IMR-90 (cell line): ENCODE data around the gene BAD. TPM values are rescaled to one million over a fixed set of nuclear protein-coding genes. Genes with fewer than 3 reads are reported as not detected.

Experiments used
- ATAC-seq: fragments of 200-7000 bp; cut with Tn5 transposase; 2 replicates; pipeline ENCODE4 v1.9.1; 2020; ENCODE audit warnings: low read depth, mild to moderate bottlenecking, moderate library complexity
- BruUV-seq: library from RNA; stranded (reverse); fragments of 400-500 nt; replicated peaks from 2 replicates; lab custom pipeline; 2021; lab: Mats Ljungman, UMichigan
- CTCF ChIA-PET: fragments of 300-600 bp; formaldehyde crosslinking; extraction: SDS; loops from one replicate; lab custom pipeline; 2021; ENCODE audit warnings: antibody characterized with exemption; lab: Yijun Ruan, JAX
- POLR2A ChIA-PET: fragments of 300-600 bp; sonication (Branson Sonifier 250); formaldehyde crosslinking; loops from one replicate; lab custom pipeline; 2022; ENCODE audit warnings: antibody characterized with exemption; ENCODE audit not compliant: unreplicated experiment; lab: Charles Lee
- DNase-seq: peaks from one replicate; pipeline ENCODE4 v3.0.0; 2013
- H2AFZ ChIP-seq: replicated peaks from 2 replicates; pipeline ENCODE3; 2013; ENCODE audit warnings: low read length, mild to moderate bottlenecking; ENCODE audit not compliant: poor library complexity
- H2AK5ac ChIP-seq: 2 replicates; pipeline ENCODE4 v1.6.1; 2013; ENCODE audit warnings: low read depth, low read length, inconsistent platforms
- H2AK9ac ChIP-seq: replicated peaks from 2 replicates; pipeline ENCODE3; 2013; ENCODE audit warnings: mild to moderate bottlenecking, low read depth, low read length, moderate library complexity; ENCODE audit not compliant: poor library complexity
- H2BK120ac ChIP-seq: 2 replicates; pipeline ENCODE4 v1.6.1; 2013; ENCODE audit warnings: low read depth, low read length, inconsistent platforms
- H2BK15ac ChIP-seq: 3 replicates; pipeline ENCODE4 v1.6.1; 2013; ENCODE audit warnings: low read depth, low read length, inconsistent platforms
- H2BK20ac ChIP-seq: 2 replicates; pipeline ENCODE4 v1.6.1; 2013; ENCODE audit warnings: low read depth, mild to moderate bottlenecking, inconsistent platforms, low read length, moderate library complexity
- H2BK5ac ChIP-seq: 2 replicates; pipeline ENCODE4 v1.6.1; 2013; ENCODE audit warnings: mild to moderate bottlenecking, low read depth, low read length, inconsistent platforms; ENCODE audit not compliant: poor library complexity, severe bottlenecking
- H3K14ac ChIP-seq: replicated peaks from 2 replicates; pipeline ENCODE4 v1.6.1; 2013; ENCODE audit warnings: low read depth, low read length, inconsistent platforms
- H3K18ac ChIP-seq: 2 replicates; pipeline ENCODE4 v1.6.1; 2013; ENCODE audit warnings: low read depth, low read length, control low read depth
- H3K23ac ChIP-seq: 2 replicates; pipeline ENCODE4 v1.6.1; 2013; ENCODE audit warnings: low read depth, low read length, inconsistent platforms
- H3K27ac ChIP-seq: 2 replicates; pipeline ENCODE4 v1.5.1; 2013; ENCODE audit warnings: mild to moderate bottlenecking, control low read depth, low read length; ENCODE audit not compliant: insufficient read depth
- H3K27me3 ChIP-seq: 2 replicates; pipeline ENCODE4 v1.6.1; 2013; ENCODE audit warnings: low read length; ENCODE audit not compliant: control insufficient read depth, insufficient read depth
- H3K36me3 ChIP-seq: 2 replicates; pipeline ENCODE4 v1.6.1; 2013; ENCODE audit warnings: low read length, mixed read lengths; ENCODE audit not compliant: control insufficient read depth, insufficient read depth
- H3K4ac ChIP-seq: 2 replicates; pipeline ENCODE4 v1.6.1; 2013; ENCODE audit warnings: low read depth, low read length, inconsistent platforms
- H3K4me1 ChIP-seq: 2 replicates; pipeline ENCODE4 v1.6.1; 2013; ENCODE audit warnings: low read length, mixed read lengths; ENCODE audit not compliant: control insufficient read depth, insufficient read depth
- H3K4me2 ChIP-seq: 2 replicates; pipeline ENCODE4 v1.6.1; 2013; ENCODE audit warnings: low read depth, mild to moderate bottlenecking, control low read depth, low read length, moderate library complexity
- H3K4me3 ChIP-seq: 2 replicates; pipeline ENCODE4 v1.5.1; 2013; ENCODE audit warnings: low read depth, mild to moderate bottlenecking, control low read depth, low read length, moderate library complexity; ENCODE audit not compliant: insufficient read depth
- H3K56ac ChIP-seq: 2 replicates; pipeline ENCODE4 v1.6.1; 2013; ENCODE audit warnings: low read length, inconsistent platforms; ENCODE audit not compliant: insufficient read depth; ENCODE audit errors: extremely low read depth
- H3K79me1 ChIP-seq, 2 experiments: 2 replicates each; pipeline ENCODE4 v1.6.1; 2013; ENCODE audit warnings: low read length in 2 of 2, inconsistent platforms in 1 of 2, low read depth in 1 of 2
- H3K9ac ChIP-seq: 2 replicates; pipeline ENCODE4 v1.6.1; 2013; ENCODE audit warnings: low read depth, low read length, control low read depth
- H3K9me1 ChIP-seq: 2 replicates; pipeline ENCODE4 v1.6.1; 2013; ENCODE audit warnings: low read length, inconsistent platforms; ENCODE audit not compliant: insufficient read depth
- H3K9me3 ChIP-seq: 2 replicates; pipeline ENCODE4 v1.6.1; 2013; ENCODE audit warnings: low read length; ENCODE audit not compliant: control insufficient read depth, insufficient read depth
- H4K20me1 ChIP-seq: 2 replicates; pipeline ENCODE4 v1.6.1; 2013; ENCODE audit warnings: low read length, inconsistent platforms; ENCODE audit not compliant: insufficient read depth
- H4K5ac ChIP-seq: 2 replicates; pipeline ENCODE4 v1.6.1; 2013; ENCODE audit warnings: mild to moderate bottlenecking, low read depth, low read length, control low read depth
- H4K8ac ChIP-seq, 2 experiments: 2 replicates each; pipeline ENCODE4 v1.6.1; 2013; ENCODE audit warnings: low read depth in 2 of 2, low read length in 2 of 2, control low read depth in 1 of 2, inconsistent platforms in 1 of 2
- H4K91ac ChIP-seq: 2 replicates; pipeline ENCODE4 v1.6.1; 2013; ENCODE audit warnings: low read depth, low read length, inconsistent platforms; ENCODE audit not compliant: insufficient read depth
- CEBPB ChIP-seq: IDR thresholded peaks from 2 replicates; pipeline ENCODE4 v1.6.1; 2012; ENCODE audit warnings: low read depth, low read length, improper control_type of control experiment
- CHD1 ChIP-seq: IDR thresholded peaks from 2 replicates; pipeline ENCODE4 v1.6.1; 2012; ENCODE audit warnings: low read depth, low read length, improper control_type of control experiment
- MXI1 ChIP-seq: IDR thresholded peaks from 2 replicates; pipeline ENCODE4 v1.6.1; 2012; ENCODE audit warnings: low read depth, mild to moderate bottlenecking, low read length, moderate library complexity, borderline replicate concordance
- SMC3 ChIP-seq: fragments of 150-350 bp; IDR thresholded peaks from 2 replicates; pipeline ENCODE4 v1.6.1; 2016; ENCODE audit warnings: low read depth, mild to moderate bottlenecking, antibody characterized with exemption, low read length, moderate library complexity
- WGBS, 2 experiments: methylation state at CpG; one replicate each; pipeline versions ENCODE4 v1.1.5 to v1.1.7; 2013; ENCODE audit warnings: missing lambda C conversion rate in 2 of 2; ENCODE audit not compliant: insufficient read length in 1 of 2; ENCODE audit errors: extremely low coverage in 2 of 2; 5-methylcytosine and 5-hydroxymethylcytosine counted together
- dilution Hi-C: fragments of 300-500 bp; cut with HindIII; formaldehyde crosslinking; loops from one replicate; pipeline ENCODE4 v1.14.3; 2018; ENCODE audit warnings: low sequenced_read_pairs; ENCODE audit not compliant: unreplicated experiment
- in situ Hi-C: fragments of 300-500 bp; cut with MboI; formaldehyde crosslinking; loops from 3 replicates; pipeline ENCODE4 v1.14.3; 2019; ENCODE audit warnings: low sequenced_read_pairs, inconsistent platforms, mixed read lengths
- intact Hi-C: fragments of 100-400 bp; cut with micrococcal nuclease; formaldehyde crosslinking; loops from 2 replicates; pipeline ENCODE4 v1.10.0; 2022
- polyA plus RNA-seq, 3 experiments: library from polyadenylated mRNA; depleted of rRNA; stranded (reverse); fragments of >200 nt; gene quantifications; 2 replicates each; pipeline ENCODE4 v1.2.3, GENCODE V29; 2012; ENCODE audit warnings: low replicate concordance in 1 of 3
- total RNA-seq: library from RNA; depleted of rRNA; stranded (reverse); fragments of >200 nt; gene quantifications from 2 replicates; pipeline ENCODE4 v1.2.3, GENCODE V29; 2012

BAD gene
- total and polyA plus RNA-seq, 2 of the 4 experiments (the other 2 are of a cell fraction) = 30.3 to 68.0 TPM

DNA sequence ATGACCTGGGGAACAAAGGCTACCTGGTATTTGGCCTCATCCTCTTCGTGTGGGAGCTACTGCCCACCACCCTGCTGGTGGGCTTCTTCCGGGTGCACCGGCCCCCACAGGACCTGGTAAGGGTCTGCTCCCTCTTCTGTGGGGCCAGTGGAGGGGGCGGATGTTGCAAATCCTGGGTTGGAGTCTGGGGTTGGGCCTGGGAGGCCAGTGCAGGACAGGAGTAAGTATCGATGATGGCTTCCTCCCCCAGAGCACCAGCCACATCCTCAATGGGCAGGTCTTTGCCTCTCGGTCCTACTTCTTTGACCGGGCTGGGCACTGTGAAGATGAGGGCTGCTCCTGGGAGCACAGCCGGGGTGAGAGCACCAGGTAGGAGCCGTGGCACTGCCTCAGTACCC, 3.9 kb upstream of the BAD start:
- ChIA-PET POLR2A (no interaction called here), CTCF (no interaction called here)
- BruUV-seq = no TSS peak
- dilution Hi-C loops (no loop called here), in situ Hi-C loops (no loop called here), intact Hi-C loops (no loop called here)
- H3K9me1 ChIP-seq = peaks cover 1% of the 10 kb centered on the region; the same call in 1 of the 2 replicates
- peaks cover 11% of the 10 kb centered on the region for H3K4me1 ChIP-seq
- no peak overlapping the region for H2BK120ac ChIP-seq
- H3K4me3 ChIP-seq = no peak overlapping the region
- no peak overlapping the region for H4K8ac ChIP-seq
- H2AK9ac ChIP-seq = no peak overlapping the region
- TF ChIP-seq CEBPB (no peak), CHD1 (no peak), MXI1 (no peak), SMC3 (no peak)
- H3K27ac ChIP-seq = no peak overlapping the region
- H3K27me3 ChIP-seq = peaks cover 33% of the 10 kb centered on the region
- H3K14ac ChIP-seq = no peak overlapping the region
- no peak overlapping the region for H4K5ac ChIP-seq
- no peak overlapping the region for H4K91ac ChIP-seq
- no peak for ATAC-seq
- H3K4me2 ChIP-seq = no peak overlapping the region
- no peak overlapping the region for H3K4ac ChIP-seq
- H2BK20ac ChIP-seq = no peak overlapping the region
- H3K9ac ChIP-seq = no peak overlapping the region
- 100% methylated on average over 1 of the region's 9 CpGs; no CpG with 5 or more reads in 1 of the 2 experiments for WGBS, 2 experiments
- H4K20me1 ChIP-seq = peaks cover 5% of the 10 kb centered on the region; the same call in 1 of the 2 replicates
- no peak overlapping the region for H2AK5ac ChIP-seq
- H3K9me3 ChIP-seq = no peaks in the 10 kb centered on the region
- H3K23ac ChIP-seq = no peak overlapping the region
- no peak overlapping the region for H2BK5ac ChIP-seq
- no peak overlapping the region for H3K18ac ChIP-seq
- H3K79me1 ChIP-seq = peaks cover 13 to 25% of the 10 kb centered on the region in 2 experiments
- H2BK15ac ChIP-seq = no peak overlapping the region
- no peaks in the 10 kb centered on the region for H3K36me3 ChIP-seq
- H2AFZ ChIP-seq = no peak overlapping the region
- H3K56ac ChIP-seq = no peak overlapping the region
- DNase-seq = no peak
